Memory B cell (primary cell): Measurements from ENCODE around the gene SMARCA2.

Source experiments
- ATAC-seq: fragments of 150-1000 bp; cut with Tn5 transposase; 2 replicates; pipeline ENCODE4 v1.10.0; 2021; ENCODE audit warnings: low read depth, mild to moderate bottlenecking, moderate library complexity
- DNase-seq, 2 donors: peaks; one replicate each; pipeline ENCODE4 v3.0.0; 2022; ENCODE audit warnings: low spot score in 2 of 2
- H3K27ac Mint-ChIP-seq: one replicate; pipeline ENCODE4 v1.8.0; 2022; ENCODE audit warnings: mild to moderate bottlenecking, moderate library complexity, mixed read lengths
- H3K27me3 Mint-ChIP-seq: one replicate; pipeline ENCODE4 v1.8.0; 2022; ENCODE audit warnings: mixed read lengths
- H3K36me3 Mint-ChIP-seq: one replicate; pipeline ENCODE4 v1.8.0; 2022; ENCODE audit warnings: mild to moderate bottlenecking, mixed read lengths
- H3K4me1 Mint-ChIP-seq: one replicate; pipeline ENCODE4 v1.8.0; 2022; ENCODE audit warnings: mixed read lengths
- H3K4me3 Mint-ChIP-seq: one replicate; pipeline ENCODE4 v1.8.0; 2022; ENCODE audit warnings: mild to moderate bottlenecking, moderate library complexity, mixed read lengths
- H3K9me3 Mint-ChIP-seq: one replicate; pipeline ENCODE4 v1.8.0; 2022; ENCODE audit warnings: mixed read lengths

Gene SMARCA2

DNA sequence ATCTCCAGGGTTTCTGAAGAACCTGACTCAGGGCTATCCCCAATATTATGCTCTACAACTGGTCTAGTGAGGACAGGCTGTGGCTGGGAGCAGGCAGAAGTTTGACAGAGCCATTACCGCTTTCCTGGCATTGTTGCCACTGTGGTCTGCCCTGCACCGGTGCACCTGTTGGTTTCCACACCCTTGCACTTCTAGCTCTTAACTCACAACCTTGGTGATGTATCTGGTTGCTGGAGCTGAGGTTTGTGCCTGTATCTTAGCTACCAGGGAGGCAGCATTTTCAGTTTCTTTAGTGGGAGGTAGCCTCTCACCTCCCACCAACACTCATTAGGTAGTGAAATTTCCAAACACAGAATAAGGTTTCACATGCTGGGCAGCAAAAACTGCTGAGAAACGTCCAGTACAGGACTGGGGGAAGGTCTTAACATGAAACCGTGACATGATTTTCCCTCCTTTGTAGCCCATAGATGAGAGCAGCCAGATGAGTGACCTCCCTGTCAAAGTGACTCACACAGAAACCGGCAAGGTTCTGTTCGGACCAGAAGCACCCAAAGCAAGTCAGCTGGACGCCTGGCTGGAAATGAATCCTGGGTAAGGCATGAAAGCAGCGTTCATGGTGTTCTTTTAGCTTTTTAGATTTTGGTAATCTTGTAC is 57.7 kb downstream of the SMARCA2 start:
- no peak for DNase-seq
- Mint-ChIP-seq H3K9me3 (no peaks in the 10 kb centered on the region), H3K4me3 (no peak overlapping the region), H3K4me1 (no peaks in the 10 kb centered on the region), H3K27me3 (no peaks in the 10 kb centered on the region), H3K36me3 (peaks cover 42% of the 10 kb centered on the region), H3K27ac (peak overlapping the region; percentile 72)
- ATAC-seq, result no peak

- Mint-ChIP-seq H3K36me3 (peaks cover 27% of the 10 kb centered on the region), H3K4me3 (no peak overlapping the region), H3K9me3 (no peaks in the 10 kb centered on the region), H3K27ac (no peak overlapping the region), H3K27me3 (no peaks in the 10 kb centered on the region), H3K4me1 (peaks cover 2% of the 10 kb centered on the region)
- ATAC-seq (no peak), DNase-seq (no peak)
Observed at GRCh38 chr9:2082772-2083171, 67.6 kb downstream of the SMARCA2 start.

GRCh38 chr9:2083479-2083878 is 68.3 kb downstream of the SMARCA2 start:
- peaks cover 3% of the 10 kb centered on the region for H3K4me1 Mint-ChIP-seq
- no peak for DNase-seq
- H3K9me3 Mint-ChIP-seq, result no peaks in the 10 kb centered on the region
- ATAC-seq, result no peak
- H3K4me3 Mint-ChIP-seq, result no peak overlapping the region
- H3K27me3 Mint-ChIP-seq, result no peaks in the 10 kb centered on the region
- no peak overlapping the region for H3K27ac Mint-ChIP-seq
- H3K36me3 Mint-ChIP-seq, result peaks cover 25% of the 10 kb centered on the region

DNA sequence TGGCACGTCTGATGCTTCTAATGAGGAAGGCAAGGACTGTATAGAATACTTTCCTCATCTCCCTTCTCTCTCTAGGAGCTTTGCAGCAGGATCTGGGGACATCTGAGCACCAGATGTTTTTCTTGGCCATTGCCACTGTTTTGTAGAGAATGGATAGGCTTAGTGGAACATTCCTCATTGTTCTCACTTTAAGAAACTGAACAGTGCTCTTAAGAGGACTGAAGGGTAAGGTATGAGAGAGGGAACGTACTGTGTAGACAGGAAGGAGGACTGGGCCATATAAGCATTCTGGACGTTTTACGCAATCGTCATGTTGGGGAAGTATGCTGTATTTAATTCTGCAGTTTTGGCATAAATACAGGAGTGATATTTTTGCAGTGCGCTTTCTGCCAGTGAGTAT is 70.6 kb downstream of the SMARCA2 start:
- Mint-ChIP-seq H3K27me3 (no peaks in the 10 kb centered on the region), H3K9me3 (no peaks in the 10 kb centered on the region), H3K27ac (no peak overlapping the region), H3K36me3 (peaks cover 24% of the 10 kb centered on the region), H3K4me3 (no peak overlapping the region), H3K4me1 (peaks cover 3% of the 10 kb centered on the region)
- DNase-seq, result no peak
- ATAC-seq, result no peak

DNA sequence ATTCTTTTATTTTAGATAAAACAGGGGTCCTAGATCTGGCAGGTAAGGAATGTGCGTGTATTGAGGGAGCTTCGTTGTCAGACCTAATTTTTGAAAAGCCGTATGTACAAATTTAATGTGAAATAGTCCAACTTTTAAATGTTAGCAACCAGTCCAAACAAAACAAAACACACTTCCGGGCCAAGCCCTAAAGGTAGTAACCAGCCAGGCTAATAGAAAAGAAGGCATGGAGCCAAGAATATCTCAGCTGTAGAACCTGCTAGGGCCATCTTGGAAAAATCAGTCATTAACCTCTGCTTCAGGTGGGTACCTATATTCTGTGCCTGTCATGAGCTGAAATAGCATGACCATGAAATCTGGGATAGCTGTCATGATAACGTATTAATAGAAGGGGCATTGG is 71.0 kb downstream of the SMARCA2 start:
- H3K9me3 Mint-ChIP-seq, result no peaks in the 10 kb centered on the region
- H3K36me3 Mint-ChIP-seq, result peaks cover 26% of the 10 kb centered on the region
- no peaks in the 10 kb centered on the region for H3K27me3 Mint-ChIP-seq
- no peak for ATAC-seq
- no peak for DNase-seq
- H3K4me1 Mint-ChIP-seq, result peaks cover 3% of the 10 kb centered on the region
- no peak overlapping the region for H3K4me3 Mint-ChIP-seq
- peak overlapping the region; percentile 12 for H3K27ac Mint-ChIP-seq

GRCh38 chr9:2086971-2087370 is 71.8 kb downstream of the SMARCA2 start:
- H3K27me3 Mint-ChIP-seq, result no peaks in the 10 kb centered on the region
- H3K36me3 Mint-ChIP-seq, result peaks cover 27% of the 10 kb centered on the region
- H3K27ac Mint-ChIP-seq, result peak overlapping the region; percentile 12
- peaks cover 3% of the 10 kb centered on the region for H3K4me1 Mint-ChIP-seq
- H3K9me3 Mint-ChIP-seq, result no peaks in the 10 kb centered on the region
- DNase-seq (no peak), ATAC-seq (no peak)
- no peak overlapping the region for H3K4me3 Mint-ChIP-seq

- Mint-ChIP-seq H3K9me3 (no peaks in the 10 kb centered on the region), H3K36me3 (peaks cover 27% of the 10 kb centered on the region), H3K27me3 (no peaks in the 10 kb centered on the region), H3K4me3 (no peak overlapping the region), H3K27ac (no peak overlapping the region), H3K4me1 (peaks cover 3% of the 10 kb centered on the region)
- DNase-seq (peak; percentile 12 to 37), ATAC-seq (peak; percentile 86)
Observed at GRCh38 chr9:2087500-2088313, 72.6 kb downstream of the SMARCA2 start.

DNA sequence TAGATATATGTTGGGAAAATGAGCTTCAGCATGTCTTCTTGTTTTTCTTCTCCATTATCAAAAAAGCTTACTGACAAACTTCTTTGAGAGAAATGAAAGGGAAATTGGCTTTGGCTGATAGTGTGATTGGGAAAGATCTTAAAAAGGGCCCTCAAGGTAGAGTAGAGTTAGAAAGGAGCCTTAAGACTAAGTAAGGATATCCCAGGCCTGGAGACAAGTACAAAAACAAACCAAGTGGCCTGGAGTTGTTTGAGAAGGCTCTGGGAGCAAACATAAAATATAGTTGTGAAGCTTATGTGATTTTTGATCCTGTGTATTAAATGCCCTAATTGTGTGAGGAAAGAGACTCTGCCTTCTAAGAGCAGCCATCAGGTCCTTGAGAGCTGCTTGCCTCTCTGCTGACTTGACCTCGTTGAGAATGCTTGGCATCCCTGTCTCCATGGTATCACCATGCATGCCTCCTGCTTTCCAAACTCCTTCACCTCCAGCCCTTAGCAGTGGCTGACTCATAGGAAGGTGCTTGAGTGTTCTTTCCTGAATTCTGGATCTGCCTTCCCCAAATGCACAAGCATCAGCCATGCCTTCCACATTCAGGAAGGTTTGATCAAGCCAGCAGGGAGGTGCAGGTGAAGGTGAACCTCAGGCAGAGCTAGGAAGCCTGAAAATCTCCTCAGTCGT is 78.9 kb downstream of the SMARCA2 start:
- H3K4me3 Mint-ChIP-seq, result no peak overlapping the region
- DNase-seq, result no peak
- no peaks in the 10 kb centered on the region for H3K4me1 Mint-ChIP-seq
- no peaks in the 10 kb centered on the region for H3K27me3 Mint-ChIP-seq
- H3K9me3 Mint-ChIP-seq, result no peaks in the 10 kb centered on the region
- H3K36me3 Mint-ChIP-seq, result peaks cover 37% of the 10 kb centered on the region
- peak overlapping the region; percentile 4 for H3K27ac Mint-ChIP-seq
- ATAC-seq, result no peak

DNA sequence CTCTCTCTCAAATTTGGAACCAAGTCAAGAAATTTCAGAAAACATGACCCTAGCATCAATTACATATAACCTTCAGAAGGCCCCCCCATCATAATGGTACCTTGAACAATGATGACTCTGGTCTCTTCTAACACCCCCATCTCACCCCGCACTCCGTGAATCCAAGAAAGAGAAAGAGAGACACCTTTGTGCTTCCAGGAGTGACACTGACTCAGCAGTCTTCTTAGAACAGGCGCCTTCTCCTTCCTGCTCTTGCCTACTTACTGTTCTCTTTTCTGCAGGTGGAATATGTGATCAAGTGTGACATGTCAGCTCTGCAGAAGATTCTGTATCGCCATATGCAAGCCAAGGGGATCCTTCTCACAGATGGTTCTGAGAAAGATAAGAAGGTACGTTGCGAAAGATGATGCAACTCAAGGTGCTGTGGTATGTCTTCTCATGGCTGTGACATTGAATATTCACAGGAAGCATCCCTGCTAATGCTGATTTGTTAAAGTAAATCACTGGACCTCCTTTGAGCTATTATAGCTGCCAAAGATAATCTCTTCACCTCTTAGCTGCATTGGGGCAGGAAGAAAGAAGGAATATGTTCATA is 81.3 kb downstream of the SMARCA2 start:
- H3K4me1 Mint-ChIP-seq, result peaks cover 2% of the 10 kb centered on the region
- H3K4me3 Mint-ChIP-seq, result no peak overlapping the region
- peaks cover 4% of the 10 kb centered on the region for H3K9me3 Mint-ChIP-seq
- ATAC-seq (no peak), DNase-seq (no peak)
- H3K27ac Mint-ChIP-seq, result no peak overlapping the region
- H3K36me3 Mint-ChIP-seq, result peaks cover 46% of the 10 kb centered on the region
- H3K27me3 Mint-ChIP-seq, result no peaks in the 10 kb centered on the region

GRCh38 chr9:2106666-2107065 is 91.5 kb downstream of the SMARCA2 start:
- Mint-ChIP-seq H3K4me3 (no peak overlapping the region), H3K9me3 (no peaks in the 10 kb centered on the region), H3K27me3 (no peaks in the 10 kb centered on the region), H3K4me1 (no peaks in the 10 kb centered on the region), H3K27ac (no peak overlapping the region), H3K36me3 (peaks cover 43% of the 10 kb centered on the region)
- DNase-seq, result no peak
- no peak for ATAC-seq

- DNase-seq, result no peak
- H3K27ac Mint-ChIP-seq, result no peak overlapping the region
Observed at GRCh38 chr9:2107906-2108451, 92.8 kb downstream of the SMARCA2 start.

GRCh38 chr9:2109069-2109650 is 94.0 kb downstream of the SMARCA2 start:
- Mint-ChIP-seq H3K4me1 (no peaks in the 10 kb centered on the region), H3K9me3 (no peaks in the 10 kb centered on the region), H3K36me3 (peaks cover 41% of the 10 kb centered on the region), H3K27ac (peak overlapping the region; percentile 17), H3K4me3 (no peak overlapping the region), H3K27me3 (no peaks in the 10 kb centered on the region)
- ATAC-seq (no peak), DNase-seq (no peak)

More at GRCh38 chr9:2107906-2108451, 92.8 kb downstream of the SMARCA2 start:
- Mint-ChIP-seq H3K36me3 (peaks cover 45% of the 10 kb centered on the region), H3K4me3 (no peak overlapping the region), H3K9me3 (no peaks in the 10 kb centered on the region), H3K4me1 (no peaks in the 10 kb centered on the region), H3K27me3 (no peaks in the 10 kb centered on the region)
- ATAC-seq, result no peak

GRCh38 chr9:2110036-2110435 is 94.9 kb downstream of the SMARCA2 start:
- no peak for ATAC-seq

More at GRCh38 chr9:2110036-2110435, 94.9 kb downstream of the SMARCA2 start:
- H3K27me3 Mint-ChIP-seq, result no peaks in the 10 kb centered on the region
- H3K4me3 Mint-ChIP-seq, result no peak overlapping the region
- H3K4me1 Mint-ChIP-seq, result no peaks in the 10 kb centered on the region
- H3K27ac Mint-ChIP-seq, result peak overlapping the region; percentile 17
- H3K36me3 Mint-ChIP-seq, result peaks cover 41% of the 10 kb centered on the region
- no peaks in the 10 kb centered on the region for H3K9me3 Mint-ChIP-seq
- no peak for DNase-seq
